ENCODE results near the gene TUBA4B. TPM values are rescaled to one million over a fixed set of nuclear protein-coding genes. Genes with fewer than 3 reads are reported as not detected.

The TUBA4B gene
- total and polyA plus RNA-seq, 2 of the 4 experiments (the other 2 are of a cell fraction): not detected

DNA sequence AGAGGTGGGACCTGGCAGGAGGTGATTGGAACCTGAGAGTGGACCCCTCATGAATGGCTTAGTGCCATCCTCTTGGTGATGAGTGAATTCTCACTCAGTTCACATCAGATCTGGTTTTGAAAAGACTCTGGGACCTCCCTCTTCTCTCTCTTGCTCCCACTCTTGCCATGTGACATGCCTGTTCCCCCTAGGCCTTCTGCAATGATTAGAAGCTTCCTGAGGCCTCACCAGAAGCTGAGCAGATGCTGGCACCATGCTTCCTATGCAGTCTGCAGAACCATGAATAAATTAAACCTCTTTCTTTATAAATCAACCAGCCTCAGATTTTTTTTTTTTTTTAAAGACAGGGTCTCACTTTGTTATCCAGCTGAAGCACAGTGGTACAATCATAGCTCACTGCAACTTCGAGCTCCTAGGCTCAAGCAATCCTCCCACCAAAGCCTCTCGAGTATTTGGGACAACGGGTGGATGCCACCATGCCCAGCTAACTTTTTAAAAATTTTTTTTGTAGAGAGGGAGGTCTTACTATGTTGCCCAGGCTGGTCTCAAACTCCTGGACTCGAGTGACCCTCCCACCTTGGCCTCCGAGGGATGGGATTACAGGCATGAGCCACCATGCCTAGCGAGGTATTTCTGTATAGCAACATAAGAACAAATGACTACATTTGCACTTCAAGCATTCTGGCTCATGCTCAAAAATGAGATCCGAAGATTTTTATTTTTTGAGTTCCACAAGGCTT, 48.4 kb upstream of the TUBA4B start:
- dilution Hi-C loops (cut with HindIII; ENCODE audit: low sequenced_read_pairs, unreplicated experiment) (no loop called here), in situ Hi-C loops (cut with MboI; ENCODE audit: low sequenced_read_pairs) (loop anchor here (5.0 kb wide), 1 partner anchor 32 kb away; the partner anchor contains the start of gene SLC23A3), intact Hi-C loops (cut with micrococcal nuclease) (no loop called here)
- Histone ChIP-seq H3K9me3 (ENCODE audit: control insufficient read depth, insufficient read depth, low read length) (no peaks in the 10 kb centered on the region), H3K4me1 (ENCODE audit: control insufficient read depth, insufficient read depth, low read length) (peaks cover 16% of the 10 kb centered on the region), H2BK20ac (ENCODE audit: low read depth, low read length) (no peak overlapping the region), H3K27ac (ENCODE audit: insufficient read depth, low read length) (no peak overlapping the region), H2BK5ac (ENCODE audit: low read depth, low read length, poor library complexity, severe bottlenecking) (no peak overlapping the region), H4K91ac (ENCODE audit: insufficient read depth, low read depth, low read length) (no peak overlapping the region), H3K4me2 (ENCODE audit: low read depth, low read length) (no peak overlapping the region), H3K18ac (ENCODE audit: low read depth, low read length) (no peak overlapping the region), H3K4me3 (ENCODE audit: insufficient read depth, low read depth, low read length) (no peak overlapping the region), H4K5ac (ENCODE audit: low read depth, low read length) (no peak overlapping the region), H2BK120ac (ENCODE audit: low read depth, low read length) (no peak overlapping the region), H3K9me1 (ENCODE audit: insufficient read depth, low read length) (peaks cover 8% of the 10 kb centered on the region; the same call in 1 of the 2 replicates), H3K23ac (ENCODE audit: low read depth, low read length) (no peak overlapping the region), H2AK5ac (ENCODE audit: low read depth, low read length) (no peak overlapping the region), H4K8ac (ENCODE audit: low read depth in 2 of 2, low read length in 2 of 2) (no peak overlapping the region), H3K36me3 (ENCODE audit: control insufficient read depth, insufficient read depth, low read length) (peaks cover 10% of the 10 kb centered on the region), H3K27me3 (ENCODE audit: control insufficient read depth, insufficient read depth, low read length) (peaks cover 2% of the 10 kb centered on the region), H3K56ac (ENCODE audit: extremely low read depth, insufficient read depth, low read length) (no peak overlapping the region), H2BK15ac (ENCODE audit: low read depth, low read length) (no peak overlapping the region), H3K9ac (ENCODE audit: low read depth, low read length) (no peak overlapping the region), H2AK9ac (replicated peaks; ENCODE audit: low read depth, low read length, poor library complexity) (no peak overlapping the region), H3K79me1 (ENCODE audit: low read depth in 1 of 2, low read length in 2 of 2) (peaks cover 5 to 19% of the 10 kb centered on the region in 2 experiments; a peak in 3 of 4 replicates), H4K20me1 (ENCODE audit: insufficient read depth, low read length) (peaks cover 9% of the 10 kb centered on the region; the same call in 1 of the 2 replicates), H2AFZ (replicated peaks; ENCODE audit: low read length, poor library complexity) (no peak overlapping the region), H3K14ac (replicated peaks; ENCODE audit: low read depth, low read length) (no peak overlapping the region), H3K4ac (ENCODE audit: low read depth, low read length) (no peak overlapping the region)
- WGBS, 2 experiments (ENCODE audit: extremely low coverage in 2 of 2, insufficient read length in 1 of 2): no CpG with 5 or more reads among the region's 7 CpGs
- POLR2A ChIA-PET (ENCODE audit: unreplicated experiment): no interaction called here
- BruUV-seq (replicated peaks): no TSS peak
- TF ChIP-seq RFX5 (IDR thresholded peaks at IDR 0.05; ENCODE audit: low read depth, low read length) (no peak), NFE2L2 (IDR thresholded peaks at IDR 0.05; ENCODE audit: low read depth, low read length) (no peak), MXI1 (IDR thresholded peaks at IDR 0.05; ENCODE audit: borderline replicate concordance, low read depth, low read length) (no peak)
- no peak for DNase-seq
- no peak for ATAC-seq (ENCODE audit: low read depth)
- CTCF ChIA-PET: no interaction called here
